Ovary (tissue), 3 donors: ENCODE results near the gene GEMIN5.

ENCODE experiments used
- EP300 ChIP-seq: sonication (generic); formaldehyde crosslinking; IDR thresholded peaks from one replicate; pipeline ENCODE4 v1.6.1; 2017; ENCODE audit warnings: antibody characterized with exemption
- POLR2A ChIP-seq: fragments of 450-650 bp; IDR thresholded peaks from one replicate; pipeline ENCODE4 v1.6.1; 2017; ENCODE audit warnings: antibody characterized with exemption, mild to moderate bottlenecking, moderate library complexity
- TF ChIP-seq, protein P1 (sequence below), 3 donors: fragments of 450-650 bp in 2 of 3; fragments of 200-600 bp in 1 of 3; IDR thresholded peaks; one replicate each; pipeline versions ENCODE4 v1.5.1 to v1.8.0; 2016 to 2022; ENCODE audit warnings: antibody characterized with exemption in 3 of 3, mild to moderate bottlenecking in 1 of 3
- donor health status: DM: no; HTN: no; CAD: no.

- TF ChIP-seq, protein P1, sequence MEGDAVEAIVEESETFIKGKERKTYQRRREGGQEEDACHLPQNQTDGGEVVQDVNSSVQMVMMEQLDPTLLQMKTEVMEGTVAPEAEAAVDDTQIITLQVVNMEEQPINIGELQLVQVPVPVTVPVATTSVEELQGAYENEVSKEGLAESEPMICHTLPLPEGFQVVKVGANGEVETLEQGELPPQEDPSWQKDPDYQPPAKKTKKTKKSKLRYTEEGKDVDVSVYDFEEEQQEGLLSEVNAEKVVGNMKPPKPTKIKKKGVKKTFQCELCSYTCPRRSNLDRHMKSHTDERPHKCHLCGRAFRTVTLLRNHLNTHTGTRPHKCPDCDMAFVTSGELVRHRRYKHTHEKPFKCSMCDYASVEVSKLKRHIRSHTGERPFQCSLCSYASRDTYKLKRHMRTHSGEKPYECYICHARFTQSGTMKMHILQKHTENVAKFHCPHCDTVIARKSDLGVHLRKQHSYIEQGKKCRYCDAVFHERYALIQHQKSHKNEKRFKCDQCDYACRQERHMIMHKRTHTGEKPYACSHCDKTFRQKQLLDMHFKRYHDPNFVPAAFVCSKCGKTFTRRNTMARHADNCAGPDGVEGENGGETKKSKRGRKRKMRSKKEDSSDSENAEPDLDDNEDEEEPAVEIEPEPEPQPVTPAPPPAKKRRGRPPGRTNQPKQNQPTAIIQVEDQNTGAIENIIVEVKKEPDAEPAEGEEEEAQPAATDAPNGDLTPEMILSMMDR (IDR thresholded peaks at IDR 0.05), result no peak
- no peak for TF ChIP-seq EP300
- TF ChIP-seq POLR2A, result no peak
Observed at GRCh38 chr5:154868702-154869101, 69.3 kb downstream of the GEMIN5 start.
